Lung (tissue), 12 donors: ENCODE results near the gene PES1. TPM values are rescaled to one million over a fixed set of nuclear protein-coding genes. Genes with fewer than 3 reads are reported as not detected.
A peak's percentile ranks its signal among the peaks of the same experiment; 100 is the strongest.

ENCODE experiments used
- ATAC-seq: fragments of 200-7000 bp; cut with Tn5 transposase; one replicate; pipeline ENCODE4 v1.9.1; 2020; ENCODE audit warnings: moderate number of reproducible peaks; ENCODE audit not compliant: insufficient read depth, low FRiP score
- DNase-seq, 3 donors: peaks; one replicate each; pipeline ENCODE4 v3.0.0-alpha.2; 2013 to 2017
- H3K27ac ChIP-seq, 2 donors: one replicate each; pipeline ENCODE4 v1.5.1; 2013; ENCODE audit warnings: mild to moderate bottlenecking in 2 of 2, moderate library complexity in 2 of 2, control low read depth in 1 of 2, inconsistent platforms in 1 of 2, low read depth in 1 of 2, low read length in 1 of 2
- H3K27me3 ChIP-seq, 3 donors: one replicate each; pipeline ENCODE4 v1.5.1; 2013; ENCODE audit warnings: low read length in 2 of 3; ENCODE audit not compliant: control insufficient read depth in 3 of 3, insufficient read depth in 3 of 3
- H3K36me3 ChIP-seq, 4 donors: one replicate each; pipeline ENCODE4 v1.5.1; 2013; ENCODE audit warnings: low read length in 4 of 4, mild to moderate bottlenecking in 1 of 4, moderate library complexity in 1 of 4; ENCODE audit not compliant: control insufficient read depth in 4 of 4, insufficient read depth in 4 of 4
- H3K4me1 ChIP-seq, 5 donors: one replicate each; pipeline ENCODE4 v1.5.1; 2013; ENCODE audit warnings: low read length in 5 of 5, mild to moderate bottlenecking in 2 of 5, moderate library complexity in 1 of 5; ENCODE audit not compliant: control insufficient read depth in 5 of 5, insufficient read depth in 5 of 5
- H3K4me3 ChIP-seq: one replicate; pipeline ENCODE4 v1.5.1; 2013; ENCODE audit warnings: mild to moderate bottlenecking, control low read depth, moderate library complexity
- H3K9ac ChIP-seq, 2 donors: one replicate each; pipeline ENCODE4 v1.5.1; 2013; ENCODE audit warnings: low read length in 2 of 2, control low read depth in 1 of 2; ENCODE audit not compliant: insufficient read depth in 1 of 2
- H3K9me3 ChIP-seq, 4 donors: one replicate each; pipeline ENCODE4 v1.5.1; 2013; ENCODE audit warnings: low read length in 3 of 4, mild to moderate bottlenecking in 1 of 4, moderate library complexity in 1 of 4; ENCODE audit not compliant: control insufficient read depth in 4 of 4, insufficient read depth in 3 of 4
- CTCF ChIP-seq: IDR thresholded peaks from 2 replicates; pipeline ENCODE4 v1.5.1; 2012; ENCODE audit warnings: mild to moderate bottlenecking; ENCODE audit errors: control extremely low read depth, extremely low read depth
- WGBS, 2 donors: extraction: QIAGEN DNeasy Blood & Tissue Kit; methylation state at CpG; one replicate each; pipeline ENCODE4 v1.1.7; 2013; 5-methylcytosine and 5-hydroxymethylcytosine counted together
- polyA plus RNA-seq, 2 donors: library from polyadenylated mRNA; stranded (reverse); fragments of 200-250 nt; gene quantifications; one replicate each; pipeline ENCODE4 v1.2.1, GENCODE V29; 2013
- total RNA-seq, 2 donors: library from RNA; depleted of rRNA in 1 of 2; stranded (reverse); fragments of >200 nt in 1 of 2; gene quantifications; one replicate each; pipeline ENCODE4 v1.2.1, GENCODE V29; 2014 to 2021
- donor health status: control.
- donor health status: control.
- donor health status: Bipolar disorder and iron deficiency.
- donor health status: healthy.
- donor health status: DM: yes; HTN: yes; CAD: no.

The PES1 gene
- total and polyA plus RNA-seq, 4 donors = 34.4 to 77.2 (median 72.7) TPM

GRCh38 chr22:30611197-30611596 lies 19.5 kb upstream of the PES1 start:
- Histone ChIP-seq H3K27ac (no peak overlapping the region), H3K36me3 (peaks cover 0 to 16% (median 9%) of the 10 kb centered on the region in 4 donors), H3K4me3 (no peak overlapping the region), H3K27me3 (no peaks in the 10 kb centered on the region), H3K9me3 (no peaks in the 10 kb centered on the region), H3K9ac (no peak overlapping the region), H3K4me1 (peaks cover 3 to 10% (median 4%) of the 10 kb centered on the region in 5 donors)
- DNase-seq = no peak
- no peak for TF ChIP-seq CTCF
- WGBS, 2 donors = 93 to 98% methylated on average over 3 of the region's 3 CpGs
- ATAC-seq = no peak

GRCh38 chr22:30610299-30610698 lies 18.6 kb upstream of the PES1 start:
- no peaks in the 10 kb centered on the region for H3K27me3 ChIP-seq
- H3K9me3 ChIP-seq = no peaks in the 10 kb centered on the region
- ATAC-seq = no peak
- 32 to 63% methylated on average over 7 of the region's 7 CpGs for WGBS, 2 donors
- no peak overlapping the region for H3K9ac ChIP-seq
- peaks cover 0 to 12% (median 7%) of the 10 kb centered on the region in 4 donors for H3K36me3 ChIP-seq
- no peak overlapping the region for H3K4me3 ChIP-seq
- no peak for DNase-seq
- no peak overlapping the region for H3K27ac ChIP-seq
- peaks cover 3 to 17% (median 8%) of the 10 kb centered on the region in 5 donors for H3K4me1 ChIP-seq
- no peak for TF ChIP-seq CTCF

- Histone ChIP-seq H3K4me1 (peaks cover 3 to 17% (median 8%) of the 10 kb centered on the region in 5 donors), H3K4me3 (no peak overlapping the region), H3K27ac (peak overlapping the region in 1 of 2 donors; percentile 79), H3K9ac (no peak overlapping the region), H3K27me3 (no peaks in the 10 kb centered on the region), H3K9me3 (no peaks in the 10 kb centered on the region), H3K36me3 (peaks cover 0 to 11% (median 6%) of the 10 kb centered on the region in 4 donors)
- TF ChIP-seq CTCF = no peak
- WGBS, 2 donors = 56 to 60% methylated on average over 17 of the region's 17 CpGs
- DNase-seq (peak in 1 of 3 donors; percentile 26), ATAC-seq (peak; percentile 25)
Observed at GRCh38 chr22:30609260-30610185, 17.8 kb upstream of the PES1 start.
